NCI-H1092 treated with DMSO at 0.1 percent for 48 hours (cell line): Measurements from ENCODE around the gene STRIP1.

Experiments used
- DNase-seq: peaks from one replicate; lab custom pipeline; 2025; lab: John Stamatoyannopoulos, UW

STRIP1 gene

GRCh38 chr1:110098222-110099026 lies 64.0 kb downstream of the STRIP1 start:
- no peak for DNase-seq

GRCh38 chr1:110100335-110100734 lies 65.9 kb downstream of the STRIP1 start:
- no peak for DNase-seq

- no peak for DNase-seq
These were observed 67.7 kb downstream of the STRIP1 start for GRCh38 chr1:110102081-110102480.
